HUES6 (cell line): ENCODE measurements around the gene CD80.

Experiments
- H3K27ac ChIP-seq: 2 replicates; pipeline ENCODE4 v1.7.0; 2013; ENCODE audit warnings: low read depth, mild to moderate bottlenecking, low read length, inconsistent platforms
- H3K27me3 ChIP-seq: 2 replicates; pipeline ENCODE4 v1.6.1; 2013; ENCODE audit warnings: low read length; ENCODE audit not compliant: control insufficient read depth, insufficient read depth
- H3K36me3 ChIP-seq: 2 replicates; pipeline ENCODE4 v1.6.1; 2013; ENCODE audit warnings: low read length; ENCODE audit not compliant: control insufficient read depth, insufficient read depth
- H3K4me1 ChIP-seq: 2 replicates; pipeline ENCODE4 v1.6.1; 2013; ENCODE audit warnings: low read length; ENCODE audit not compliant: control insufficient read depth, insufficient read depth
- H3K4me3 ChIP-seq: 2 replicates; pipeline ENCODE4 v1.5.1; 2013; ENCODE audit warnings: low read depth, low read length
- H3K9ac ChIP-seq: one replicate; pipeline ENCODE4 v1.6.1; 2013; ENCODE audit warnings: mild to moderate bottlenecking, low read length
- H3K9me3 ChIP-seq: 2 replicates; pipeline ENCODE4 v1.6.1; 2013; ENCODE audit warnings: low read depth, low read length; ENCODE audit not compliant: control insufficient read depth, insufficient read depth

CD80 gene

DNA sequence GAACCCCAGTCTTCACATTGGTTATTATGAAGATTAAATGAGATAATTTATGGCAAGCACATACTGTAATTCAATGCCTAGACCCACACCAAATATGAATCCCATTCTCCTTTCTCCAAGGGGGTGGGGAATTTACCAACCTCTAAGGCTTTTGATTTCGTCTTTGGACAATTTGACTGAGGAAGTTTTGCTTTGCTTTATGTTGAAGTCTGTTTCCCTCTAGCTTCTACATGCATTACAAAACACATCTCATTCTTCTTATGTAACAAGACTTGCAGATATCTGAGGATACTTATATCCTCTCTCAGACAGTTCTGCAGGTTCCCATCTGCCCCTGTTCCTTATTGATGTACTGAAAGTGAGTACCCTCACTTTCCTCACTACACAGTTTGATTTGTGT is 12.2 kb downstream of the CD80 start:
- Histone ChIP-seq H3K4me1 (no peaks in the 10 kb centered on the region), H3K27me3 (no peaks in the 10 kb centered on the region), H3K27ac (no peak overlapping the region), H3K9ac (no peak overlapping the region), H3K36me3 (no peaks in the 10 kb centered on the region), H3K4me3 (no peak overlapping the region), H3K9me3 (no peaks in the 10 kb centered on the region)

DNA sequence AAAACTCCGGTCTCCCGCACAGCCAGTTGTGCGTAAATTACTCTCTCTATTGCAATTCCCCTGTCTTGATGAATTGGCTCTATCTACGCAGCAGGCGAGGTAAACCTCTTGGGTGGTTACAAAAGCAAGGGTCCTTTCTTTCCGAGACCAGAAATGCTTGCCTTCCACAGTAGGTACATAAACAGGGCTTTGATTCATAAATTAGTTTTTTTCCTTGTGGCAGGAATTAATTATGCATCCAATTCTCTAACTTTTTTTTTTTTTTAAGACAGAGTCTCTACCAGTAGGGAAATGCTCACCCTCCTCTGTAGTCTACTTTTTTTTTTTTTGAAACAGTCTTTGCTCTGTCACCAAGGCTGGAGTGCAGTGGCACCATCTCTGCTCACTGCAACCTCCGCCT is 16.3 kb downstream of the CD80 start:
- Histone ChIP-seq H3K9me3 (no peaks in the 10 kb centered on the region), H3K27ac (no peak overlapping the region), H3K9ac (no peak overlapping the region), H3K36me3 (no peaks in the 10 kb centered on the region), H3K27me3 (no peaks in the 10 kb centered on the region), H3K4me1 (no peaks in the 10 kb centered on the region), H3K4me3 (no peak overlapping the region)

DNA sequence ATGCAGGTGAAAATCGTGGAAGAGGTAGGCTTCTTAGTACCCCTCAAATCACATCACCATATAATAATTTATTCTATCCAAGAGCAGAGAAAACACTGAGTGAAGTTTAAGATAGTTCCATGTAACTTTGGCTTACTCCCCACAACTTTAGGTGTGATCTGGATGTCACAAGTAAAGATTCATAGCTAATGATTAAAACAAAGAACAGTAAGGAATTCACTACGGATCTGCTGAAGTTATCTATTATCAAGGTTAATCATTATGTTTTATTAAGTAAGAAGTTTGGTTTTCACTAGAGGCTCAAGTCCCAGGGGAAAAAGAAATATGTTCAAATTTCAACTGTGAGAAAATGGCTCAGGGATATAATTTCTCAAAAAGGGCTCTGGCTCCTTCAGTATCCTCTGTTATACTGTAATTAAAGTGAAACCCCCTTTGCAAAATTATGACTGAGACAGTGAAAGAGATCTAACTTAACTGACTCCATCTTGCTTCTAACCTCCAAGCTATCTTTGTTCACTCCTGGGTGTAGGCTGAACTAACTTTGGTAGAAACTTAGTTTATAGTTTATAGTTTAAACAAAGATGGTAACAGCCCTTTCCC is 17.1 kb downstream of the CD80 start:
- no peak overlapping the region for H3K9ac ChIP-seq
- no peaks in the 10 kb centered on the region for H3K9me3 ChIP-seq
- H3K36me3 ChIP-seq, result no peaks in the 10 kb centered on the region
- H3K27me3 ChIP-seq, result no peaks in the 10 kb centered on the region
- H3K4me1 ChIP-seq, result no peaks in the 10 kb centered on the region
- H3K4me3 ChIP-seq, result no peak overlapping the region
- no peak overlapping the region for H3K27ac ChIP-seq

DNA sequence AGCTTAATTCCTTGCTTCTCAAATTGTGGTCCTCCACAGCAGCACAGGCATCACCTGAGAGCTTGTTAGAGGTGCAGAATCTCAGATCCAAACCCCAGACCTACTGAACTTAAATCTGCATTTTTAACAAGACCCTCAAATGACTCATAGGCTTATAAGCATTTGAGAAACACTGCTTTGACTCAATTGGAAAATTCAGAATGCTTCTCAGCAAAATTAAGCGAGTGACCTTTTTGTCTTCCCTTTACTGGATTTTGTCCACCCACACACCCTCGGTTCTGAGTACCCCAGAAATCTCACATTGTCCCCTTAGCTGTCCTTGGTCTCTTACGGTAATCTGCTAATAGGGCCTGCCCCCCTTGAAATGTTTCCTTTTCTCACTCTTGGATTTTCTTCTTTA is 17.9 kb downstream of the CD80 start:
- Histone ChIP-seq H3K27ac (no peak overlapping the region), H3K27me3 (no peaks in the 10 kb centered on the region), H3K9ac (no peak overlapping the region), H3K4me1 (no peaks in the 10 kb centered on the region), H3K36me3 (no peaks in the 10 kb centered on the region), H3K4me3 (no peak overlapping the region), H3K9me3 (no peaks in the 10 kb centered on the region)

DNA sequence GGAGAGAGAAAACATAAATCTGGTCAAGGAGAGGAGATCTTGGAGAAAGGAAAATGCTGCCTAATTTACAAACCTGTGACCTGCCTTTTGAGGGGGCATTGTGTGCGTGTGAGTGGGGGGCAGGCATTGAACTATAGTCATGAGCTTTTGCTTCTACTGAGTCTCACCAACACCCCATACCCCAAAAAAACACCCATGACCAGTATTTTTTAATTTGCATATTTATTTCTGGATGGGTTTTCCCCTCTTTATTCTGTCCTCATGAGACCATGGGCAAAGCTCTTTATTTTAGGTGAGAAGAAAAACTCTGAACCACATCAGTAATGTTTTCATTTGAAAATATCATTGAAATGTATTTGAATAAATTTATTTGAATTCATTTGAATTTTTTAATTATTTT is 20.6 kb downstream of the CD80 start:
- no peak overlapping the region for H3K27ac ChIP-seq
- H3K9me3 ChIP-seq, result no peaks in the 10 kb centered on the region
- H3K9ac ChIP-seq, result no peak overlapping the region
- no peak overlapping the region for H3K4me3 ChIP-seq
- no peaks in the 10 kb centered on the region for H3K36me3 ChIP-seq
- no peaks in the 10 kb centered on the region for H3K27me3 ChIP-seq
- no peaks in the 10 kb centered on the region for H3K4me1 ChIP-seq

DNA sequence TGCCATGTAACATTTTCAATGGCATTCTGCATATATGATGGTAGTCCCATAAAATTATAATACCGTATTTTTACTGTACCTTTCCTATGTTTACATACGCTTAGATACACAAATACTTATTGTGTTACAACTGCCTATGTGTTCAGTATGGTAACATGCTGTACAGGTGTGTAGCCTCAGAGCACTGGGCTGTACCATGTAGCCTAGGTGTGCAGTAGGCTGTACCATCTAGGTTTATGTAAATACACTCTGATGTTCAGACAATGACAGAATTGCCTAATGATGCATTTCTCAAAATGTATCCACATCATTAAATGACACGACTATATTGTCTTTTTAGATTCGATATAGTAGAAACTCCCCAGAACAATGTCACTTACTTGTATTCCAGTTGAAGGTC is 22.7 kb downstream of the CD80 start:
- H3K36me3 ChIP-seq, result no peaks in the 10 kb centered on the region
- no peak overlapping the region for H3K9ac ChIP-seq
- H3K27ac ChIP-seq, result no peak overlapping the region
- H3K9me3 ChIP-seq, result no peaks in the 10 kb centered on the region
- H3K4me3 ChIP-seq, result no peak overlapping the region
- no peaks in the 10 kb centered on the region for H3K27me3 ChIP-seq
- H3K4me1 ChIP-seq, result no peaks in the 10 kb centered on the region

DNA sequence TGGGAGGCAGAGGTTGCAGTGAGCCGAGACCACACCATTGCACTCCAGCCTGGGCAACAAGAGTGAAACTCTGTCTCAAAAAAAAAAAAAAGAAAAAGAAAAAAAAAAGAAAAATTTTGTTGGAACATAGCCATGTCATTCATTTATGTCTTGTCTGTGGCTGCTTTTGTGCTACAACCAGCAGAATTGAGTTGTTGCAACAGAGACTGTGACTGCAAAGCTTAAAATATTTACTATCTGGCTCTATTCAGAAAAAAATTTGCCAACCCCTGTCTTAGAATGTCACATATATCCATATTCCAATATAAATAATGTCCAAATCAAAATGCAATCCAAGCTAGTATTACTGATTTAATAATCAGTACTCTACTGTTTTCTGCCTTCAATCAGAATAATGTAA is 25.1 kb downstream of the CD80 start:
- no peak overlapping the region for H3K9ac ChIP-seq
- H3K4me3 ChIP-seq, result no peak overlapping the region
- no peaks in the 10 kb centered on the region for H3K27me3 ChIP-seq
- no peaks in the 10 kb centered on the region for H3K9me3 ChIP-seq
- no peaks in the 10 kb centered on the region for H3K36me3 ChIP-seq
- no peak overlapping the region for H3K27ac ChIP-seq
- no peaks in the 10 kb centered on the region for H3K4me1 ChIP-seq

DNA sequence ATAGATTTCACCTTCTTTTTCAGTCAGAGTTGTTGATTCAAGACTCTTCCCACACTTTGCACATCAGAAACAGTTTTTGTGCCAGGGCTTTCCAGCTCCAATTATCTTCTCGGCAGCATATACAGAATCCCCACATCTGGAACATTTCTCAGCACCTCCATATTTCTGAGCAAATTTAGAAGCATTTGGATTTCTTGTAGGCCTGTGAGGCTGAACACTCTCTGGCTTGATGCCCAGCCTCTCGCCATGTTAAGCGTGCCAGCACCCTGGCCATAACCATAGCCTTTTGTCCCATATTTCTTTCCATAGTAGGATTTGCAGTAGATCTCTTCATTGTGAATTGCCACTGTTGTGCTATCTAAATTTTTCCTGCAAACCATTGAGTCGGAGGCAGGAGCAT is 28.3 kb downstream of the CD80 start:
- Histone ChIP-seq H3K36me3 (no peaks in the 10 kb centered on the region), H3K9me3 (no peaks in the 10 kb centered on the region), H3K27me3 (no peaks in the 10 kb centered on the region), H3K9ac (no peak overlapping the region), H3K27ac (no peak overlapping the region), H3K4me3 (no peak overlapping the region), H3K4me1 (no peaks in the 10 kb centered on the region)

DNA sequence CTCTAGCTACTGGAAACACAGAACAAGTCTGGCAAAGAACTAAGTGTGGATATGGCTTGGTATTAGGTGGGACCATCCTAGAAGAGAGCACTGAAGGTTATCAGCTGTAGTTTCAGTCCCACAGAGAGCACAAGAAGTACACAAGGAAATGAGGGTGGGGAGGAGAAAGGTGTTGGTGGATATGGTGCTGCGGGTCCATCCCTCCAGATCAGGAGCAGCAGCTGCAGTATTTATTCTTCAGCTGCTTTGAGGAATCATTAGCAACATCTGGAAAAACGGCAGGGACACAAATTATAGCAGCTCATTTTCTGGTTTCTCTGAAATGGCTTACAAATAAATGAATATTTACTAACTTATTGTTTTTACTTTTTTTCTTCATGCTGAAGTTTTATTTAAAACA is 29.0 kb downstream of the CD80 start:
- no peak overlapping the region for H3K4me3 ChIP-seq
- H3K9ac ChIP-seq, result no peak overlapping the region
- no peaks in the 10 kb centered on the region for H3K36me3 ChIP-seq
- no peaks in the 10 kb centered on the region for H3K9me3 ChIP-seq
- no peaks in the 10 kb centered on the region for H3K27me3 ChIP-seq
- peaks cover 1% of the 10 kb centered on the region; the same call in 1 of the 2 replicates for H3K4me1 ChIP-seq
- no peak overlapping the region for H3K27ac ChIP-seq

DNA sequence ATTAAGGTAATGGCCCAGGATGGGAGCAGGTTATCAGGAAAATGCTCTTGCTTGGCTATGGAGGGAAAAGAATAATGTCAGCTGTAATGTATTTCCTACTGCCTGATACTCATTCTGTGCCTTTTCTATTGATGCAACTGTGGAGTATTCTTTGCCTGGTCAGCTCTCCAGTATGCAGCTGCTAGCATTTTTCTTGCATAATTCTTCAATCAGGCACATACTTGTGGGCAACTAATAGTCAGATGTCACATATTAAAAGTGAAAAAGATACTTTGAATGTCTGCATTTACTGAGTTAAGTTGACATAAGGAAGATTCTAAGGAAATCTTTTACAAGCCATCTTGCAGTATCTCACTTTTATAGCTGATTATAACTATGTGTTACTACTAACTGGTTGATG is 29.5 kb downstream of the CD80 start:
- Histone ChIP-seq H3K27me3 (no peaks in the 10 kb centered on the region), H3K4me1 (peaks cover 7% of the 10 kb centered on the region; the same call in 1 of the 2 replicates), H3K4me3 (no peak overlapping the region), H3K9ac (no peak overlapping the region), H3K27ac (no peak overlapping the region), H3K9me3 (no peaks in the 10 kb centered on the region), H3K36me3 (0 out of 2 replicates have a peak, but pooled peaks cover under 1% of the 10 kb centered on the region)

DNA sequence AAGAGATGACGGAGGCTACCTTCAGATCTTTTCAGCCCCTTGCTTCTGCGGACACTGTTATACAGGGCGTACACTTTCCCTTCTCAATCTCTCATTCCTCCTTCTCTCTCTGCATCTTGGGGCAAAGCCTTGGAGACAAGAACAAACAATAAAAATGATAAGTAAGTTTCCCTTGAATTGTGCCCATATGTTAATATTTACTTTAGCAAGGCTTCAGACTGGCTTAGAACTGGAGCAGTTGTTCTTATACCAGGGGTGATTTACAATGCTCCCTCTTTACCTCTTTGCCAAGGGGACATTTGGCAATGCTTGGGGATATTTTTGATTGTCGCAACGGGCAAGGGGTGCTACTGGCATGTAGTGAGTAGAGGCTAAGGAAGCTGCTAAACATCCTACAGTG is 31.7 kb downstream of the CD80 start:
- H3K27ac ChIP-seq, result no peak overlapping the region
- H3K9me3 ChIP-seq, result no peaks in the 10 kb centered on the region
- no peaks in the 10 kb centered on the region for H3K27me3 ChIP-seq
- H3K4me3 ChIP-seq, result no peak overlapping the region
- H3K4me1 ChIP-seq, result peaks cover 12% of the 10 kb centered on the region; the same call in 1 of the 2 replicates
- H3K36me3 ChIP-seq, result peaks cover 21% of the 10 kb centered on the region
- H3K9ac ChIP-seq, result no peak overlapping the region
